Adrenal gland (tissue), 12 donors: ENCODE measurements around the gene NDUFS6. TPM values are rescaled to one million over a fixed set of nuclear protein-coding genes. Genes with fewer than 3 reads are reported as not detected.

Experiments used
- DNase-seq, 7 donors: peaks; one replicate each; pipeline ENCODE4 v3.0.0-alpha.2; 2019 to 2020
- H3K27ac ChIP-seq, 5 donors: fragments of 200-600 bp; sonication (generic) in 4 of 5; 1 replicate in 3 of 5; 2 replicates in 2 of 5; pipeline versions ENCODE4 v1.5.1 to v1.8.0; 2016 to 2020; ENCODE audit warnings: mild to moderate bottlenecking in 1 of 5
- H3K27me3 ChIP-seq: fragments of 200-600 bp; 2 replicates; pipeline ENCODE4 v1.8.0; 2021
- H3K36me3 ChIP-seq, 2 donors: fragments of 200-600 bp; replicated peaks in 1 of 2; 1 replicate in 1 of 2; 2 replicates in 1 of 2; pipeline versions ENCODE4 v1.5.1 to v1.8.0; 2018 to 2022
- H3K4me1 ChIP-seq, 2 donors: fragments of 200-600 bp; replicated peaks in 1 of 2; 1 replicate in 1 of 2; 2 replicates in 1 of 2; pipeline versions ENCODE4 v1.5.1 to v1.8.0; 2018 to 2021
- H3K4me3 ChIP-seq, 4 donors: fragments of 200-600 bp; sonication (generic) in 3 of 4; one replicate each; pipeline ENCODE4 v1.5.1; 2016 to 2018
- H3K9me3 ChIP-seq, 3 donors: fragments of 200-600 bp; sonication (generic) in 1 of 3; replicated peaks in 1 of 3; 1 replicate in 2 of 3; 2 replicates in 1 of 3; pipeline versions ENCODE4 v1.5.1 to v1.8.0; 2016 to 2021
- POLR2A ChIP-seq, 2 donors: fragments of 450-650 bp; IDR thresholded peaks; one replicate each; pipeline ENCODE4 v1.6.1; 2017; ENCODE audit warnings: antibody characterized with exemption in 2 of 2, mild to moderate bottlenecking in 2 of 2, moderate library complexity in 1 of 2
- WGBS, 4 donors: extraction: QIAGEN DNeasy Blood & Tissue Kit in 2 of 4; methylation state at CpG; one replicate each; pipeline versions ENCODE4 v1.1.5 to v1.1.7; 2013 to 2017; 5-methylcytosine and 5-hydroxymethylcytosine counted together
- intact Hi-C, 2 donors: fragments of 100-400 bp; cut with DNase I; formaldehyde crosslinking; loops; one replicate each; pipeline versions ENCODE4 v1.14.1 to v1.15.0; 2022 to 2023
- polyA plus RNA-seq, 3 donors: library from polyadenylated mRNA; stranded (reverse); fragments of 200-250 nt in 2 of 3; fragments of 350-450 nt in 1 of 3; fragmentation: Illumina TruSeq in 1 of 3; extraction: RNeasy Lipid Tissue Mini Kit (QIAGEN cat#74804) in 1 of 3; gene quantifications; one replicate each; pipeline ENCODE4 v1.2.3, GENCODE V29; 2013 to 2014
- total RNA-seq, 9 donors: library from RNA; depleted of rRNA in 4 of 9; stranded (reverse); fragments of >200 nt in 4 of 9; fragments of 120-200 nt in 1 of 9; fragmentation: NEBNext Ultra II Directional in 1 of 9; extraction: Animal tissue kit (Norgen Biotek cat#: 25700) in 1 of 9; gene quantifications; one replicate each; pipeline versions ENCODE4 v1.1.0 to v1.2.4, GENCODE V29; 2013 to 2023
- TF ChIP-seq, protein P1 (sequence below), 6 experiments: fragments of 450-650 bp in 4 of 6; fragments of 200-600 bp in 2 of 6; sonication (generic) in 1 of 6; IDR thresholded peaks; 1 replicate in 5 of 6; 2 replicates in 1 of 6; pipeline versions ENCODE4 v1.5.1 to v1.8.0; 2016 to 2021; ENCODE audit warnings: antibody characterized with exemption in 6 of 6, mild to moderate bottlenecking in 2 of 6, moderate library complexity in 1 of 6
- donor health status: healthy with polysubstance abuse.
- donor health status: Bipolar disorder and iron deficiency.
- donor health status: DM: yes; HTN: yes; CAD: no.
- donor health status: DM: no; HTN: no; CAD: no.
- donor health status: DM: no; HTN: no; CAD: no.
- donor health status: DM: yes; HTN: yes; CAD: no.

NDUFS6 gene
- total and polyA plus RNA-seq, 12 donors: 23.3 to 75.8 (median 37.9) TPM

DNA sequence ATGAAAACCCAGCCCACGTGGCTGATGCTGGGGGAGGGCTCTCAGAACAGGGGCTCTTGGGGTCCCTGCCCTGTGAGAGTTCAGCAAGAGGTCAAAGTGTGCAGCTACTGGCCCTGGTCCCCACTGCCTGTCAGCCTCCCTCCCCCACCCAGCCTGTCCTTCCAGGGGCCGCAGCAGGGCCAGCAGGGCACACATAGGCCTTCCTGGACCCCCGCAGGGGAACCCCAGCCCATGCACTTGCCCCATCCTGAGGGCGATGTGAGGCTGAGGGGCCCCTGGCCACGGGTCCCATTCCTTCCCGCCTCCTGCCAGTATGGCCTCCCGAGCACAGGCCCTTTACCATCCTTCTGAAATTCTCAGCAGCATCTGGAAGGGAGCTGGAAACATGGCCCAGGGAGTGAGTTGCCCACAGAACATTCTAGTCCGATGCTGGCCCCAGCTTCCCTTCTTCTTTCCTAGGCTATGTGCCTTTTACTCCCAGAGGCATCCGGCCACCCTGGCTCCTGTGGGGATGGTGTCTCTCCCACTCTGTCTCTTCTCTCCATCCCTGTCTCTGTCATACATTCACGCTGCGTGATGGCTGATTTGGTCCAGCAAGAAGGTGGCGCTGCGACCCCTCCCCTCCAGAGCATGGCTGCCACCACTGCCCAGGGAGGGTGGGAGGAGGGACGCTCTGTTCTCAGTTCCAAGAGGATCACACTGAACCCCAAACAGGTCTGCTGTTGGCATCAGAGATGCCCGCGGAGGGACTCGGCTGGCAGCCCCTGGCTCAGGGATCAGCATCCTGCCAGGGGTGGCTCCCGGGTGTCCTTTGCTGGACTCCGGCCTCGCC lies 21.2 kb upstream of the NDUFS6 start:
- no peaks in the 10 kb centered on the region for H3K9me3 ChIP-seq
- WGBS, 4 donors: 76 to 85% (median 80%) methylated on average over 13 to 20 of the region's 20 CpGs
- no peak for TF ChIP-seq POLR2A (IDR thresholded peaks at IDR 0.05)
- TF ChIP-seq, protein P1, sequence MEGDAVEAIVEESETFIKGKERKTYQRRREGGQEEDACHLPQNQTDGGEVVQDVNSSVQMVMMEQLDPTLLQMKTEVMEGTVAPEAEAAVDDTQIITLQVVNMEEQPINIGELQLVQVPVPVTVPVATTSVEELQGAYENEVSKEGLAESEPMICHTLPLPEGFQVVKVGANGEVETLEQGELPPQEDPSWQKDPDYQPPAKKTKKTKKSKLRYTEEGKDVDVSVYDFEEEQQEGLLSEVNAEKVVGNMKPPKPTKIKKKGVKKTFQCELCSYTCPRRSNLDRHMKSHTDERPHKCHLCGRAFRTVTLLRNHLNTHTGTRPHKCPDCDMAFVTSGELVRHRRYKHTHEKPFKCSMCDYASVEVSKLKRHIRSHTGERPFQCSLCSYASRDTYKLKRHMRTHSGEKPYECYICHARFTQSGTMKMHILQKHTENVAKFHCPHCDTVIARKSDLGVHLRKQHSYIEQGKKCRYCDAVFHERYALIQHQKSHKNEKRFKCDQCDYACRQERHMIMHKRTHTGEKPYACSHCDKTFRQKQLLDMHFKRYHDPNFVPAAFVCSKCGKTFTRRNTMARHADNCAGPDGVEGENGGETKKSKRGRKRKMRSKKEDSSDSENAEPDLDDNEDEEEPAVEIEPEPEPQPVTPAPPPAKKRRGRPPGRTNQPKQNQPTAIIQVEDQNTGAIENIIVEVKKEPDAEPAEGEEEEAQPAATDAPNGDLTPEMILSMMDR (IDR thresholded peaks at IDR 0.05): no peak

DNA sequence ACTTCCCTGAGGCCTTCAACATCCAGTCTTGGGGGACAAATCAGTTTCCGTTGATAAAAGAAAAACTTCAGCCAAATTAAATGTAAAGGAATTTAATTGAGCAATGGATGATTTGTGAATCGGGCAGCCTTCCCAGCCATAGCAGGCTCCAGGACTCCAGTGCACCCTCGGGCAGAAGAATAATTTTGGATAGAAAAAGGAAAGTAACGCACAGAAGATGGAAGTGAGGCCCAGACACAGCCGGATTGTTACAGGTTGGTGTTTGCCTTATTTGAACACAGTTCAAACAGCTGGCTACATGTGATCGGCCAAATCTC lies 20.6 kb upstream of the NDUFS6 start:
- intact Hi-C loops: no loop called here

More for the DNA sequence above, 21.2 kb upstream of the NDUFS6 start:
- no peak for DNase-seq
- H3K36me3 ChIP-seq: no peaks in the 10 kb centered on the region
- intact Hi-C loops: no loop called here
- H3K27me3 ChIP-seq: no peaks in the 10 kb centered on the region
- no peaks in the 10 kb centered on the region for H3K4me1 ChIP-seq
- no peak overlapping the region for H3K4me3 ChIP-seq
- H3K27ac ChIP-seq: no peak overlapping the region

DNA sequence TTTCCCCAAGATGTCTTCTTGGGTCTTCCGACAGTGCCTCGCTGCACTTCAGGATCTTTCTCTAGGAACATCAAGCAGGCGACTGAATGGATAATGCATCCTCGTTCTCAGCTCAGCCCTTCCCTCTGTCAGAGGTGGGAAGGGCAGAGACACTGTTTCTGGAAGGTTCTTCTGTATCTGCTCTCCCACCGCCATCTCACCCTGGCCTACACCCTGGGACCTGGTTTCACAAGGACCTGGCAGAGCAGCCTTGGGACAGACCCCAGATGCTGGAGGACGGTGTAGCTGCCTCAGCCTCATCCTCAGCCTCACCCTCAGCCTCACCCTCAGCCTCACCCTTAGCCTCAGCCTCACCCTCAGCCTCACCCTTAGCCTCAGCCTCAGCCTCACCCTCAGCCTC lies 20.1 kb upstream of the NDUFS6 start:
- TF ChIP-seq, protein P1 (IDR thresholded peaks at IDR 0.05): no peak
- TF ChIP-seq POLR2A (IDR thresholded peaks at IDR 0.05): no peak
- H3K4me3 ChIP-seq: no peak overlapping the region
- no peaks in the 10 kb centered on the region for H3K9me3 ChIP-seq
- H3K4me1 ChIP-seq: no peaks in the 10 kb centered on the region
- 76 to 86% (median 81%) methylated on average over 6 of the region's 6 CpGs for WGBS, 4 donors
- intact Hi-C loops: no loop called here
- no peak for DNase-seq
- H3K36me3 ChIP-seq: no peaks in the 10 kb centered on the region
- no peak overlapping the region for H3K27ac ChIP-seq
- no peaks in the 10 kb centered on the region for H3K27me3 ChIP-seq

More for the DNA sequence above, 20.6 kb upstream of the NDUFS6 start:
- Histone ChIP-seq H3K27ac (no peak overlapping the region), H3K27me3 (no peaks in the 10 kb centered on the region), H3K36me3 (no peaks in the 10 kb centered on the region), H3K9me3 (no peaks in the 10 kb centered on the region), H3K4me3 (no peak overlapping the region), H3K4me1 (no peaks in the 10 kb centered on the region)
- 62 to 78% (median 73%) methylated on average over 6 of the region's 6 CpGs for WGBS, 4 donors
- no peak for DNase-seq
- TF ChIP-seq, protein P1 (IDR thresholded peaks at IDR 0.05): no peak
- no peak for TF ChIP-seq POLR2A (IDR thresholded peaks at IDR 0.05)

DNA sequence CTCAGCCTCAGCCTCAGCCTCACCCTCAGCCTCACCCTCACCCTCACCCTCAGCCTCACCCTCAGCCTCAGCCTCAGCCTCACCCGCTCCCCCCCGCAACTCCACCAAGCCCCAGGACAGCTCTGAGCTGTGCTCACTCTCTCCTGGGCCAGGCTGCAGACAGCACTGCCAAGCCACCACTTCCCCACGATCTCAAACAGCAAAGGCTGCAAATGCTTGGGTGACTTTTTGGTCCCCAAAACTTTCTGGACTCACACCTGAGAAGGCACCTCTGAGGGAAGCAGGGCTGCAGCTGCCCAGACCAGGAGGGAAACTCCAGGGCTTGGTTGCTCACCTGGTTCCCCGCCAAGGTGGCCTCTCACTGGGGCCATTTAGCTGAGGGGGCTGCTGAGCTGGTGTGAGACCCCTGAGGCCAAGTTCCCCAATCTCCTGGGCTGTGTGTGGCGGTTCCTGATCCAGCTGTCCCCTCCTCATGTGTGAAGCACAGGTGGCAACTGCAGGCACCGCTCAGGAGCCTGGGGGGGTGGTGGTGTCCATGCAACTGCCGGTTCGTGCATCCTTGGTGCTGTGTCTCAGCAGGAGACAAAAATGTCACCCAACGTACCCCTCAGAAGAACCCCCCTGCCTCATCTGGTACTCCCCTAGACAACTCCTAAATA lies 19.4 kb upstream of the NDUFS6 start:
- no peak for TF ChIP-seq POLR2A (IDR thresholded peaks at IDR 0.05)
- TF ChIP-seq, protein P1 (IDR thresholded peaks at IDR 0.05): no peak
- H3K27me3 ChIP-seq: peaks cover 3% of the 10 kb centered on the region
- WGBS, 4 donors: 65 to 76% (median 73%) methylated on average over 4 to 9 of the region's 9 CpGs
- no peaks in the 10 kb centered on the region for H3K9me3 ChIP-seq
- intact Hi-C loops: no loop called here
- H3K4me3 ChIP-seq: no peak overlapping the region
- no peaks in the 10 kb centered on the region for H3K36me3 ChIP-seq
- no peaks in the 10 kb centered on the region for H3K4me1 ChIP-seq
- DNase-seq: no peak
- H3K27ac ChIP-seq: no peak overlapping the region
